GM21529 (cell line): ENCODE results near the gene CENPB.

Experiments
- ATAC-seq: cut with Tn5 transposase; IDR thresholded peaks from one replicate; pipeline ENCODE4 v1.9.1; 2021; ENCODE audit not compliant: unreplicated experiment

Gene CENPB

GRCh38 chr20:3812259-3812681 lies 25.7 kb upstream of the CENPB start:
- no peak for ATAC-seq

DNA sequence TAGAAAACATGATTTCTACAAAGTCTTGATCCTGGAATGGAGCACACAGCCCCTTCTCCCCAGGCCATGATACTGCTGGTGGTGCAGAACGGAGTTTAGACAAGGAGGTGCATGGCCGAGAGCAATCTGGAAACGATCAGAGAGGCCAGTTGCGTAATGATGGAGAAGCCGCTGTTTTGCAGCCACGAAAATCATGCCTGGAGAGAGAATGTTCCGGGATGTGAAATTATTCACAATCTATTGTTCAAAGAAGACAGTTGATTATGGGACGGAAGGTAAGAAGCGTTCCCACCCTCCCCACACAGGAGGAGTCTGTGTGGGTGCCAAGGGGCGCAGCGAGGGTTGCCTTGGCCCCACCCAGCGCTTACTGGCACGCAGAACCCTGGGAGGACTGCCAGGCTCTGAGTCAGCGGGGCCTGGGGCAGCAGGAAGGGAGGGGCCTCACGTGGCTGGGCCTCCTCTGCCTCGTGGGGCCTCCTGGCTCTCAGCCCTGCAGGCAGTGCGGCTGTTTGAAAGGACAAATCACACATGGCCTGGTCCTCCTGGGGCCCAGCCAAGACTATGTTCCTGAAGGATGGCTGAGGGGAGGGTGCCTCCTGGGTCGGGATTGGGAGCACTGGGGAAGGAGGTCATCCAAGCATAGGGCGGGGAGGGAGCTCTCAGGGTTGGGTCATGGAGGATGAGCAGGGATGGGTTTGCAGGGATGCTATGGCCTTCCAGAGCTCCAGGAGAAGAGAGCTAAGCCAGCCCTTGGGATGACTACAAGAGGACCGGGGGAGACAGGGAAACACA lies 25.1 kb upstream of the CENPB start:
- ATAC-seq: no peak

GRCh38 chr20:3808544-3808943 lies 22.0 kb upstream of the CENPB start:
- no peak for ATAC-seq

DNA sequence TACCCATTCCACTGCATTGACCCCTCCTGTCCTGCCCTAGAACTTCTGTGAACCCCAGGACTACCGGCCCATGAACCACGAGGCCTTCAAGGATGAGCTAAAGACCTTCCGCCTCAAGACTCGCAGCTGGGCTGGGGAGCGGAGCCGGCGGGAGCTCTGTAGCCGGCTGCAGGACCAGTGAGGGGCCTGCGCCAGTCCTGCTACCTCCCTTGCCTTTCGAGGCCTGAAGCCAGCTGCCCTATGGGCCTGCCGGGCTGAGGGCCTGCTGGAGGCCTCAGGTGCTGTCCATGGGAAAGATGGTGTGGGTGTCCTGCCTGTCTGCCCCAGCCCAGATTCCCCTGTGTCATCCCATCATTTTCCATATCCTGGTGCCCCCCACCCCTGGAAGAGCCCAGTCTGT lies 18.2 kb upstream of the CENPB start:
- no peak for ATAC-seq

GRCh38 chr20:3804254-3804751 lies 17.8 kb upstream of the CENPB start:
- ATAC-seq: no peak

GRCh38 chr20:3803854-3804253 lies 17.3 kb upstream of the CENPB start:
- ATAC-seq: no peak

GRCh38 chr20:3803289-3803688 lies 16.7 kb upstream of the CENPB start:
- no peak for ATAC-seq

DNA sequence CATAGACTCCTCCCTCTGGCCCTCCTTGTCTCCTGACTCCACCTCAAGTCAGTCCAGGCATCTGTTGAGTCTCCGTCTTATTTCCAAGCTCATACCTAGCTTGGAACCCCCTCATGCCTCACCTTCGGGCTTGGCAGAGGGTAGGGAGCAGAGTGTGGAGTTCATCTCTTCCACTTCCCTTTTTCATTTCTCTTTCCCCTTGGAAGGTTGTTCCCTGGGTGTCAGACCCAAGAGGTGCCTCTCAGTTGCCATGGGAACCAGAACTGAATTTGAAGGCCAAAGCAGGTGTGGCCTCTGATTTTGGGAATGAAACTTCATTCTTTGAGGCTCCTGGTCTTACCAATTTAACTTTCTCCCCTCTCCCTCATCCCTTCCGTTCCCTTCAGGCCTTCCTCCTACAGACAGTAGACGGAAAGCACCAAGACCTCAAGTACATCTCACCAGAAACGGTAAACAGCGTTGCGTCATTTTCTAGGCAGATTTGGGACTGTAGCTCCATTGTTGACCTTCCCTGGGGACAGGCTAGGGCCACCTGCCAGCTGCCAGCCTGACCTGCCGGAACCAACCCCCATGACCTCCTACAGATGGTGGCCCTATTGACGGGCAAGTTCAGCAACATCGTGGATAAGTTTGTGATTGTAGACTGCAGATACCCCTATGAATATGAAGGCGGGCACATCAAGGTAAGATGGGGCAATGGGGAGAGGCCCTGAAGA lies 16.1 kb upstream of the CENPB start:
- ATAC-seq: no peak

- no peak for ATAC-seq
Measured at GRCh38 chr20:3801846-3802245, 15.3 kb upstream of the CENPB start.

- ATAC-seq: no peak
Measured at GRCh38 chr20:3801299-3801698, 14.8 kb upstream of the CENPB start.

- no peak for ATAC-seq
Measured at GRCh38 chr20:3800878-3801260, 14.3 kb upstream of the CENPB start.

- no peak for ATAC-seq
Measured at GRCh38 chr20:3800256-3800877, 13.8 kb upstream of the CENPB start.

DNA sequence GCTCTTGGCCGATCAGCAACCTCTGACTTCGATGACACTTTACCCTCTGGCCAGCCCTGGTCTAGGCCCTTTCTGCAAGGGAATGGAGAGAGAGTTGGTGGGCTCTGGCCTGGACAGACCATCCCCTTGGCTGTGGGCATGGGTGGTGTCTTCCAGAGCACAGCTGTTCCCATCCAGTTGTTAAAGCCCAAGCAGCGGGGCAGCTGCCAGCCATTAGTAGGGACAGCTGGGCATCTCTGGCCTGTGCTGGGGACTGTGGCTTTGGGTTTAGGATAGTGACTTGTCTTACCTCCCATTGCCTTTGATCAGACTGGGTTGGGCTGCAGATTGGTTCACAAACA lies 12.3 kb upstream of the CENPB start:
- ATAC-seq: no peak

DNA sequence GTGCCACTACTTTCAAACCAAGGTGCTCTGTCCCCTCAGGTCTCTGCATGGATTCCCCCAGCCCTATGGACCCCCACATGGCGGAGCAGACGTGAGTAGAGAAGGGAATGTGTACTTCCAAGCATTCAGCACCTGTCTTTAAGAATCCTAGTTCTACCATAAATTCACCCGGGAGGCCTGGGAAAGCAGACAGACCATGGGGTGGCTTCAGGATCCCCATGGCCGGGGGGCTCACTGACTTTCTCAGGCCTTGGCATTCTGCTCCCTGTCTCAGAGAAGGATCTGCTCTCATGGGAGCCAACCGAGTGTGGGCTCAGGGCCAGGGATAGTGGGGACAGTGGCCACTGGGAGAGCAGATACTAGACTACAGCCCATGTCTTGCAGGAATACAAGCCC lies 11.8 kb upstream of the CENPB start:
- no peak for ATAC-seq

GRCh38 chr20:3797592-3798372 lies 11.2 kb upstream of the CENPB start:
- no peak for ATAC-seq

DNA sequence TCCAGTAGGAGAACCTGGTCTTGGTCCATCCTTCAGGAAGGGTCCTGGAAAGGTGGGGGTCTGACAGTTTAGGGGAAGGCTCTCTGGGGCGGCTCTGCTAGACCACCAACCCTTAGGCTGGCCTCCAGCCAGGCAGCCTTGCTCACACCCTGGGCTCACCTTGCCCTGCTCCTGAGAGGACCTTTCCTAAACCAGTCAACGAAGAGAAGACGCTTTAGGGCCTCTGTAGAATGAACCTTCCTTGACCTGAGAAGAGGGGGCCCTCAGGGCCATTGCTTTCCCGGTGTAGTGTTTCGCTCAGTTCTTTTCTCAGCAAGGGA lies 10.6 kb upstream of the CENPB start:
- no peak for ATAC-seq

GRCh38 chr20:3796477-3797225 lies 10.1 kb upstream of the CENPB start:
- ATAC-seq: no peak

GRCh38 chr20:3795511-3796468 lies 9.2 kb upstream of the CENPB start, which contains the start of gene CDC25B:
Gene CDC25B (plus strand): TSS chr20:3796310. CDS start chr20:3796532, 222 bp downstream.
- peak; percentile 70 for ATAC-seq

- no peak for ATAC-seq
Measured at GRCh38 chr20:3794701-3795420, 8.3 kb upstream of the CENPB start.
